HG02571 (cell line): Measurements from ENCODE around the gene GJA3.

ENCODE experiments used
- ATAC-seq: cut with Tn5 transposase; IDR thresholded peaks from one replicate; pipeline ENCODE4 v1.9.1; 2021; ENCODE audit warnings: mild to moderate bottlenecking, moderate library complexity; ENCODE audit not compliant: unreplicated experiment

Gene GJA3

DNA sequence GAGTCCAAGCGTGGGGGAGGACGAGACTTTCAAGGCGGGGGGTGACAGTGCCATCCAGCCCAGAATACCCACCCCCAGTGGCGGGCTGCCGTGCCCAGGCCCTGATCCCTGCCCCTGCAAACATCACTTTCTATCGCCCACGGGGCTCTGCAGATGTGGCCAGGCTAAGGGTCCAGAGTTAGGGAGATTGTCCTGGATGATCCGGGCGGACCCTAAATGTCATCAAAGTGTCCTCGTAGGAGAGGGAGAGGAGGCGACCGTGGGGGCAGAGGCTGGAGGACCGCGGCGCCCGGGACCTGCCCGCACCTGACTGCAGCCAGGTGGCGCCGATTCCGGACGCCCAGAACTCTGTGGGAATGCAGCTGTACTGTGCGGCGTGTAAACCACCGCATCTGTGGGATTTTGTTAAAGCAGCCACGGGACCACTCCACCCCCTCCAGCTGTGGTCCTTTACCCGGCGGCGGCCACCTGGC lies 32.4 kb downstream of the GJA3 start:
- no peak for ATAC-seq

GRCh38 chr13:20127562-20128458 lies 33.0 kb downstream of the GJA3 start:
- no peak for ATAC-seq

GRCh38 chr13:20127262-20127561 lies 33.6 kb downstream of the GJA3 start:
- no peak for ATAC-seq

GRCh38 chr13:20126541-20127261 lies 34.2 kb downstream of the GJA3 start:
- no peak for ATAC-seq

DNA sequence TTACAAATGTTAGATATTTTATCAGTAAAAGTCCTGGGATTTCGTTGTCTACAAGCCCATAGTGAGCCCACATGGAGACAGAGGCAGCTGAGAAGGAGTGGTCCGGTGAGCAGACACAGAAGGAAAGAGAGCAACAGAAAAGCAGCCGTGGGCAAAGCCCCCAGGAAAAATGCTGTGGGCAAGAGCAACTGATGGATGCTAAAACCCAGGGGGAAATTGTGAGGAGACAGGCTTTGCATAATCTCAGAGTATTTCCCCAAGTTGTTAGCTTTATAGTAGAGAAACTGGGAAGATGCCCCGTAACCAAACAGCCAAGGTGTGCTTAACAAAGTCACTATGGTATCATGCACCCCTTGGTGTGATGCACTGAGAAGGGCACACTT lies 35.1 kb downstream of the GJA3 start:
- ATAC-seq: no peak

- ATAC-seq: no peak
Measured at GRCh38 chr13:20125129-20125782, 35.6 kb downstream of the GJA3 start.

GRCh38 chr13:20124303-20124702 lies 36.5 kb downstream of the GJA3 start:
- no peak for ATAC-seq

DNA sequence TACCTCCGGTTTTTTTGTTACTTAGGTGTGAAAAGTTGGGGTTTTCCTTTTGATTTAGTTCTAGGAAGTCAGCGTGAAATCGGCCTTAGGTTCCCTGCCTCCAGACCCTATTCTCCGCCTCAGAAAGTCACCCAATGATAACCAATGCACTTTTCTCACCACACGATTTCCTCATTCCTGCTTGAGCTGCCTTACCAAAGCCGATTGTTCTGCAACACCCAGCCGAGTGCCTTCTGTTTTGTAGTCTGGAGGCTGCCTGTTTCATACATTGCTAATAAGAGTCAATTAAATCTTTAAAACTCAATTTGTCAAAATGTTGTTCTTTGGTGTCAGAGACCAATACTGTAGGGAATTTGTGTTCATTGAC lies 39.7 kb downstream of the GJA3 start:
- ATAC-seq: no peak

DNA sequence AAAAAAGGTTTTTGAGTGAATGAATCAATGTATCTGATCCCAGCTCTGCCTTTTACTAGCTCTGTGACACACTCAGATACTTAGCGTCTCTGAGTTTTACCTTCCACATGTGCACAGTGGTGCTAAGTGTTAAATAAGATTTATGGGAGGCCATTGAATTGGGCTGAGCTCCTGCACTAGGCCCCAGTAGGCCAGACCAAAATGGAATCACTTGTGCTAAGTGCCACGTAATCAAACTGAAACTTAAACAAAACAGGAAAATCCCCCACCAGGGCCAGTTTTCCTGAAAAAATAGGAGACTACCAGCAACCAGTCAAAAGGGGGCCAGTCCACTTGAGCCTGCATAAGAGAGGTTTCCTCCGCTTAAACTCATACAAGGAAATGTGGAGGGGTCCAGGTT lies 40.9 kb downstream of the GJA3 start:
- no peak for ATAC-seq

GRCh38 chr13:20118268-20119140 lies 42.3 kb downstream of the GJA3 start:
- ATAC-seq: no peak

DNA sequence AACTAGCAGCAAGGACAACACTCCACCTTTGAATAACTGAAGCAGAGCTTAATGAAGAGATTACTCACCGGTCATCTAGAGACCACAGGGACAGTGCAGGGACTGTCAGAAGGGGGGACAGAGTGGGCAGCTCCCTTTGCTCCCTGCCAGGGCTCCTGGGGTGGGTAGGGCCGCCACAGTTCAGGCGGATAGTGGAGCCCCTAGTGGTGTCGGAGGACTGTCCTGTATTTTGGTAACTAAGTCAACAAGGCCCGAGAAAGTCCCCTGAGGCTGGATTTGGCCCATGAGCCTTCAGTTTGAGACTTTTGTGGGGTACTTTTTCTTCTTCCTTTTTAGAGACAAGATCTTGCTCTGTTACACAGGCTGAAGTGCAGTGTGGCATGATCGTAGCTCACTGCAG lies 44.6 kb downstream of the GJA3 start:
- ATAC-seq: no peak

DNA sequence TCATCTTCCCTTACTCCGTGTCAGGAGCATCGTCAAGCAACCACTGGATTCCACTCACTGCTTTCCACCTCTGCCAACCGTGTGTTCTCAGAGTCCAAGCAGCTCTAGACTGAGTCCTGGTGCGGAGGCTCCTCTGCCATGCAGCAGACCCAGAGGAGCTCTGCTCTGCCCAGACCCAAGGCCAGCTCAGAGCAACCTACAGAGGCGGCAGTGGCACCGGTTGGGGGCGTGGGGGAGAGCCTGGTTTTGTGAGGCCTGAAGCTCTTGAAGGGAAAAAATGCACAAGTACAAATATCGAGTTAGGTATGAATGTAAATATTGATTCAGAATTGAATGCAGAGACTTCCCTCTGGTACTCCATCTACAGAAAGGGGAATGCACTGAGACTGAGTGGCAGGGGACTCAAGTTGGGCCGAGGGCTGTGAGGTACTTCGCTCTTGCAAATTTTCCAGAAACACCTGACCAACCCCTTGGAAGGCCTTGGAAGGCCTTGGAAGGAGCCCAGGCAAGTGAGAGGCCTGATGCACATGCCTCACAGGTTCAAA lies 46.7 kb downstream of the GJA3 start:
- ATAC-seq: no peak

- ATAC-seq: no peak
Measured at GRCh38 chr13:20109037-20109436, 51.8 kb downstream of the GJA3 start.

GRCh38 chr13:20106742-20107141 lies 54.1 kb downstream of the GJA3 start:
- ATAC-seq: no peak

GRCh38 chr13:20105161-20105689 lies 55.6 kb downstream of the GJA3 start:
- ATAC-seq: no peak

DNA sequence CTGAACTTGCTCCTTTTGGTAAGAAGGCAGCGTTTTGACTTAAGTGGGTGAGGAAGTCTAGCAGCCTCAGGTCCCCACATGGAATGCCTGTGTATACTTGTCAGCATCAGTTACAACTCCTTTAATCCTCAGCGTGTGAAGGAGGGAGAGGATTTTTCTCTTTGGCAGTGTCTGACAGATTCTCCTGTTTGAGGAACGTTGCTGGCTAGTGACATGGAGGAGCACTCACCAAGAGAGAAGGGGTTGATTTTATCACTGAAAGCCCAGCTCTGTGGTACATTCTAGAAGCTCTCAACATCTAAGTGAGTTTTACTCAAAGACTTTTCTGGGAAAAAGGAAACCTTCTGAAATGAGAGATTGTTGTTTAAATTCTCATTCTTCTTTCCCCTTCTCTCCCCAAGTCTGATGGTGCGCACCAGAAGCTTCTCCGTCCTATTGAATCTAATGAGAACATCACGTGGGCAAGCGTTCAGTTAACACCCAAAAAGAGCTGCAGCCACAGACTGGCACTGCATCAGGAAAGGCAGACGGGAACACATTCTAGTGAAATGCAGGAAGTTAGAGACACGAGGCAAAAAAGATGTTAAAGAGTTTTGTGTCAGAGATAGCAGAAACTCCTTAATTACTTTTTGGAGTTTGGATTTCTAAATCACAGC lies 58.2 kb downstream of the GJA3 start:
- ATAC-seq: no peak

DNA sequence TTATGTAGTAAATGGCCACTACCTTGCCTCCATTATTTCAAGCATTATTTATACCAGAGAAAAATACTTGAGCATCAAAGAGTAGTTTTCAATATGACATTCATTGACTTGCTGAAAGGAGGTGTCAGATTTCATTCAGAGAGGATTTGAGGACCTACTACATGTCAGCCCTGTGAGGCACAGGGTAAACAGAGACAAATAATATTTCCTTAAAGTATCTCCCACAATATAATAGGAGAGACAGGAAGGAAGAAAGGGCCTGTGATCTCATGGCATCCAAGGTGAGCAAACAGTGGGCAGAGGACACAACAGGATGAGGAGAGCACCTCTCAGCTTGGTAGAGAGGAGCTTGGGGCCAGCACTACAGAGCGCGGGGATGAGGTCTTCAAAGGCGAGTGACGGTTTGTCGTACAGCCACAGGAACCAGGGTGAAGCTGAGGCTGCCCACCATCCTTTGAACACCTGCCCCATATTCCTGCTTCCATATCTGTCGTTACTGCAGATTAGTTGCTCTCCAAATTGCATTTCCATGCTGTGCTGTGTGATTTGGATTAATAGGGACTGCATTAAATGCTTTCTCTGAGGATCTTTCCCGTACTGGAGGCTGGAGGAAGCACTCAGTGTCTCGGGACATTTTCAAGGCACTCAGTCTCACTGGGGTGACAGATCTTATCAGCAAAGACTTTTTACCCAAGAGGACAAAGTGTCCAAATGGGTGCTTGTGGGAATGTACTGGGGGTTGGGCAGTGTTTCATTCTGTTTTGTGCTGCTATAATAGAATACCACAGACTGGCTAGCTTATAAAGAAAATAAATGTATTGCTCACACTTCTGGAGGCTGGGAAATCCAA lies 59.2 kb downstream of the GJA3 start:
- no peak for ATAC-seq

- ATAC-seq: no peak
Measured at GRCh38 chr13:20099319-20099718, 61.5 kb downstream of the GJA3 start.

DNA sequence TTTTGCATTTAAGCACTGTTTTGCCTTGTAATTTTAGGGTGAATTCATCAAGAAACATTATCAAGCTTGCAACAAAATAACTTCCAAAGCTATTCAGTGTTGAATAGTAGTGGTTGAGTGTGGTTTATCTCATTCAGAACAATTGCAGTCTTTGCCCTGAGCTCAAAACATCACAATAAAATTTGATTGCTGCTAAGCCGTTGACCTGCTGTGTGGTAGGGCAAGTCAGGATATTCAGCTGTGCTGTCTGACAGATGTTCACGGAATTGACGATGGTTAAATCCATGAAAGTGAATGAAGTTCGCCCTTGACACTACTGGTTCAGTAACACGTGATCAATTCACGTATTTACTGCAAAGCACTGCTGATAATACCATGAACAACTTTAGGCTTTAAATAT lies 66.9 kb downstream of the GJA3 start:
- ATAC-seq: no peak
